Measurements from ENCODE around the gene STX7.

STX7 gene

DNA sequence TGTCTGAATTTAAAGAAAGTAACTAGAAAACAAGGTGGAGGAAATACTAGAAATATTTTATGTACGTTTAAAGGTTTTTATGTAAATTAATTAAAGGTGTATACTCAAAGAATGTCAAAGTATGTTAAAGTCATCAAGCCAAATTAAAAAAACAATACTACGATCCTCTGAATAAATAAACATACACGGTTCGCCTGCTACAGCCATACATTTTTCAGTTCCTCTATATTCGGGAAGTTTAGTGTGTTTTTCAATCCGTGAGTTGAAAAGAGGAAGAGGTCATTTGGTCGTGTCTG is 626 bp downstream of the STX7 start:
- TF ChIP-seq, protein P1, sequence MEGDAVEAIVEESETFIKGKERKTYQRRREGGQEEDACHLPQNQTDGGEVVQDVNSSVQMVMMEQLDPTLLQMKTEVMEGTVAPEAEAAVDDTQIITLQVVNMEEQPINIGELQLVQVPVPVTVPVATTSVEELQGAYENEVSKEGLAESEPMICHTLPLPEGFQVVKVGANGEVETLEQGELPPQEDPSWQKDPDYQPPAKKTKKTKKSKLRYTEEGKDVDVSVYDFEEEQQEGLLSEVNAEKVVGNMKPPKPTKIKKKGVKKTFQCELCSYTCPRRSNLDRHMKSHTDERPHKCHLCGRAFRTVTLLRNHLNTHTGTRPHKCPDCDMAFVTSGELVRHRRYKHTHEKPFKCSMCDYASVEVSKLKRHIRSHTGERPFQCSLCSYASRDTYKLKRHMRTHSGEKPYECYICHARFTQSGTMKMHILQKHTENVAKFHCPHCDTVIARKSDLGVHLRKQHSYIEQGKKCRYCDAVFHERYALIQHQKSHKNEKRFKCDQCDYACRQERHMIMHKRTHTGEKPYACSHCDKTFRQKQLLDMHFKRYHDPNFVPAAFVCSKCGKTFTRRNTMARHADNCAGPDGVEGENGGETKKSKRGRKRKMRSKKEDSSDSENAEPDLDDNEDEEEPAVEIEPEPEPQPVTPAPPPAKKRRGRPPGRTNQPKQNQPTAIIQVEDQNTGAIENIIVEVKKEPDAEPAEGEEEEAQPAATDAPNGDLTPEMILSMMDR (IDR thresholded peaks at IDR 0.05; ENCODE audit: low read depth, low read length, missing control alignments), result no peak

DNA sequence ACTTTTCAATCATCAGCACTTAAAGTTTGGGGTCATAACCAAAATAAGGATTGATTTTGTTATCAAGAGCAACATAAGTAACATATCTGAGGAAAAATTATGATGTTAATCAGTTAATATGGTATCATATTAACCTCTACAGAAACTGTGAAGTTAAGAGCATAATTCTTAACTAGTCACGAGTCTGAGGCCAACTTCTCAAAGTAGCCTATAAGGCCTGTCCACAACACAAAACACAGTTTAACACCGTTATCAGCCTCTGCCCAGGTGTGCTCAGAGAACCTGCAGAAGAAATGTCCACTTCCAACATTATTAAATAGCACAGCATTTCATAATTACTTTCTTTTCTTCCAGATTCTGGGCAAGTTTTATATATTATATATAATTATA is 1.1 kb downstream of the STX7 start:
- H3K27me3 ChIP-seq (replicated peaks), result no peaks in the 10 kb centered on the region
- TF ChIP-seq, protein P1 (IDR thresholded peaks at IDR 0.05; ENCODE audit: low read depth, low read length, missing control alignments), result no peak
- no peak for DNase-seq
- no peak overlapping the region for H3K27ac ChIP-seq
- in situ Hi-C loops (cut with HindIII; ENCODE audit: low pct_ligation_motif_present, low sequenced_read_pairs), result no loop called here
- H3K36me3 ChIP-seq (replicated peaks), result no peaks in the 10 kb centered on the region
- peak overlapping the region; percentile 85 for H3K4me3 ChIP-seq (ENCODE audit: low read depth, low read length)

More for the DNA sequence above, 626 bp downstream of the STX7 start:
- no peak for DNase-seq
- peak overlapping the region; percentile 85 for H3K4me3 ChIP-seq (ENCODE audit: low read depth, low read length)
- H3K27me3 ChIP-seq (replicated peaks), result no peaks in the 10 kb centered on the region
- in situ Hi-C loops (cut with HindIII; ENCODE audit: low pct_ligation_motif_present, low sequenced_read_pairs), result no loop called here
- no peaks in the 10 kb centered on the region for H3K36me3 ChIP-seq (replicated peaks)
- peak overlapping the region; percentile 76 for H3K27ac ChIP-seq

DNA sequence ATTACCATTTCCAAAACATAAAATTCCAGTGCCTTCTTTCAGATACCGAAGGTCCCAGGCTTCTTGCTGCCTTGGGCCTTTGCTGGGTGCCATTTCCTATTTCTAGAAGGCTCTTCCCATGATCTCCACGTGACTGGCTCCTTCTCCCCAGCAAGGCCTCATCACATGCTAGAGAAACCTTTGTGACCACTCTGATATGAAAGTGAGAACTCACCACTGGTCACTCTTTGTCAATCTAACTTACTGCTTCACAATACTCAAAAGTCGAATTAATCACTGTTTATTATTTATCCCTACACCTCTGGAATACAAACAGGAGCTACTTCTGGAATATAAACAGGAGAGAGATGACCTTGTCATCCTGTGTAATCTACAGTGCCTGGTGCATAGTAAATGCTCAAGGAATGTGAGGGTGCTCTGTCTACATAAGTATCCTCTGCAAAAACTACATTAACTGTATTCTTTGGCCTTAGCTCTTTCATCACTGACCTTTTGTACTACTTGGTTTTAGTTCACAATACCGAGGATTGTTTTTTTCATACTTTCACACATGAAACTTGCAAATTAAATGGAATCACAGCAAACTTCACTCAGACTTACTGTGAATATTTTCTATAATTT is 1.6 kb downstream of the STX7 start:
- no peaks in the 10 kb centered on the region for H3K36me3 ChIP-seq (replicated peaks)
- H3K27ac ChIP-seq, result no peak overlapping the region
- H3K4me3 ChIP-seq (ENCODE audit: low read depth, low read length), result peak overlapping the region; percentile 85
- in situ Hi-C loops (cut with HindIII; ENCODE audit: low pct_ligation_motif_present, low sequenced_read_pairs), result no loop called here
- no peak for DNase-seq
- no peaks in the 10 kb centered on the region for H3K27me3 ChIP-seq (replicated peaks)
- TF ChIP-seq, protein P1 (IDR thresholded peaks at IDR 0.05; ENCODE audit: low read depth, low read length, missing control alignments), result no peak

DNA sequence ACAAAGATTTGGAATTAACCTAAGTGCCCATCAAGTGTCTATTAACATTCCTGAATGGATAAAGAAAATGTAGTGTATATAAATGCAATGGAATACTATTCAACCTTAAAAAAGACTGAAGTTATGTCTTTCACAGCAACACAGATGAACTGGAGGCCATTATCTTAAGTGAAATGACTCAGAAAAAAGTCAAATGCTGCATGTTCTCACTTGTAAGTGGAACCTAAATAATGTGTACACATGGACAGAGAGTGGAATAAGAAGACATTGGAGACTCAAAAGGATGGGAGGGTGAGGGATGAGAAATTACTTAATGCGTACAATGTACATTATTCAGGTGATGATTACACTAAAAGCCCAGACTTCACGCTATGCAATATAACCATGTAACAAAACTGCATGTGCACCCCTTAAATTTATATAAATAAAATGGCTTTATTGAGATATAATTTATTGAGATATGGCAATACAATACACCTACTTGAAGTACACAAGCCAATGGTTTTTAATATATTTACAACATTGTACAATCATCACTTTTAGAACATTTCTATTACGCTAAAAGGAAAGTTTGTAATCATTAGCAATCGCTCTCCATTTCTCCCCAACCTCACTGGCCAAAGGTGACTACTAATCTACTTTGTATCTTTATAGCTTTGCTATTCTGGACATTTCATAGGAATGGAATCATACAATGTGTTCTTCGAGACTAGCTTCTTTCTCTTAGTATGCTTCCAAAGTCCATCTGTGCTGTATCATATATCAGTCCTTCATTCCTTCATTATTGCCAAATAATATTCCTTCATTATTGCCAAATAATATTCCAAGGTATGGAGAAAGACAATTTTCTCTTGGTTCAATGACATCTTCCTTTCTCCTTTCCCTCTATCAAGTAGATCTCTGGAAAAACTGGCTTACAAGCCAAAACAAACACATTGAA is 5.8 kb downstream of the STX7 start:
- in situ Hi-C loops (cut with HindIII; ENCODE audit: low pct_ligation_motif_present, low sequenced_read_pairs), result no loop called here
- H3K36me3 ChIP-seq (replicated peaks), result no peaks in the 10 kb centered on the region
- TF ChIP-seq, protein P1 (IDR thresholded peaks at IDR 0.05; ENCODE audit: low read depth, low read length, missing control alignments), result no peak
- DNase-seq, result no peak
- H3K27ac ChIP-seq, result no peak overlapping the region
- H3K4me3 ChIP-seq (ENCODE audit: low read depth, low read length), result no peak overlapping the region
- no peaks in the 10 kb centered on the region for H3K27me3 ChIP-seq (replicated peaks)

DNA sequence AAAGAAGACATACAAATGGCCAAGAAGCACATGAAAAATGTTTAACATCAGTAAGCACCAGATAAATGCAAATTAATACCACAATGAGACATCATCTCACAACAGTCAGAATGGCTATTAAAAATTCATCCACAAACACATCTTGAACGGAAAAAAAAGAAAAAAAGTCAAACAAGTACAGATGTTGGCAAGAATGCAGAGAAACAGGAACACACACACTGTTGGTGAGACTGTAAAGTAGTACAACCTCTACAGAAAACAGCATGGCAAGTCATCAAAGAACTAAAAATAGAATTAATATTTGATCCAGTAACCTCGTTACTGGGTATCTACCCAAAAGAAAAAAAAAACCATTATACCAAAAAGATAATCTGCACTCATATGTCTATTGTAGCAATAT is 6.5 kb downstream of the STX7 start:
- TF ChIP-seq, protein P1 (IDR thresholded peaks at IDR 0.05; ENCODE audit: low read depth, low read length, missing control alignments), result no peak
- no peak overlapping the region for H3K27ac ChIP-seq
- H3K36me3 ChIP-seq (replicated peaks), result no peaks in the 10 kb centered on the region
- DNase-seq, result no peak
- in situ Hi-C loops (cut with HindIII; ENCODE audit: low pct_ligation_motif_present, low sequenced_read_pairs), result no loop called here
- no peaks in the 10 kb centered on the region for H3K27me3 ChIP-seq (replicated peaks)
- H3K4me3 ChIP-seq (ENCODE audit: low read depth, low read length), result no peak overlapping the region

Measured in brain microvascular endothelial cell (primary cell).